Stimulated activated CD8-positive, alpha-beta memory T cell treated with anti-CD3 and anti-CD28 coated beads, Interleukin-2, amount 100 ng/mL, for 1 hour (primary cell): ENCODE data around the gene SEMA3E.
"Not testable (repeated sequence)": the region's sequence is repeated elsewhere in the genome, so short reads cannot be mapped to it uniquely, and the experiment has no call there.

Experiments used
- DNase-seq, 2 donors: peaks; one replicate each; pipeline ENCODE4 v3.0.0-alpha.2; 2020; ENCODE audit warnings: low read depth in 2 of 2

Gene SEMA3E

DNA sequence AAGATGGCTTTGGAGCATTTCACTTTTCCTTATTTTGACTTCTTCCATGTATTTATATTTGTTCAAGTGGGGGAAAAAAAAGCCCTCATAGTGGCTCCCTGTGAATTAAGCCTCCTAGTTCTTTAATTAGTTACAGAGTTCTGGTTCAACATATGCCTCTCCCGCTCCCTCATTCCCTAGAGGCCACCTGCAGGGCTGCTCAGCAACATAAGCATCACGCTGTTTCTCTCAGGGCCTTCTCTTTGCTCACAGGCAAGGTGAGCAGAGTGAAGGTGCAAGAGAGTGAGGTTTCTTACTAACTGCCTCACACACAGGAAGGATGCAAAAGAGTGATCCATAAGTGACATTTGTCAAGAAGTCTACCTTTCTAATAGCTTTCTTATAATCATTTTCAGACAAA, 196.7 kb downstream of the SEMA3E start:
- no peak for DNase-seq

DNA sequence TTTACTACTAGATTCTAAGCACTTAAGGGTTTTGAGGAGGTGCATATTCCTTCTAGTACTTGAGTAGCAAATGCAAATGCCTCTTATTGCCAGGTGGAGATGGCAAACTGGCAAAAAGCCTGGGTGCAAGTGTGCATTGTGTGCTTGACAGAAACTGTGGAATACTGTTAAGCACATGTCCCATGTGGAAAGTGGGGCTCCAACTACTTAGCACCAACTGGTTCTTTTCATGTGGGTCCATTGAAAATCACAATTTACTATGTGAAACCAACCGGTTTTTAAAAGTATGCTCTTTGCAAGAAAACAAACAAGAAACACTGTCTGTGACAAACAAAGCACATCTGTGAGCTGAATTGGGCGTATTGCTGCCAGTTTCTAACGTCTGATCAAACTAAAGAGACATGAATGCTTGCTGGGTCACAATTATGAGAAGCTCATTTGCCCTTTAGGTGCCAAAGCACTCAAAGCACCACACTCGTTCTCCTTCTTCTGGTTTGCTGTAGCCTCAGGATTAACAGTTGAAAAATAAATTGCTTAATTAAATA, 197.4 kb downstream of the SEMA3E start:
- DNase-seq = no peak

DNA sequence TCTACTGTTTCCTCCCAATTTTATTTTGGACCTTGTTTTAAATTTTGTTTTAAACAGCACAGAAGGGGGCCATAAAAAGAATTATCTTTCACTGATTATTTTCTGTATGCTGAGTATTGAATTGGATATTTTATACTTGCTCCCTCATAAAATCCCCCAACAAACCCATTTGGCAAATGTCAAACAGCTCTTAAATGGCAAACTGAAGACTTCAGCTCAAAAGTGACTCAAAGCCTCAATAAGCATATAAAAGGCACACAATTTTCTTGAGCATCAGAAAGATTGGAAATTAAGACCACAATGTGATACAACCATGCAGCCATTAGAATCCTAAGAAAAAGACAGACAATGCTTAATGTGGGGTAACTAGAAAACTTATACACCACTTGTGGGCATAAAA, 199.2 kb downstream of the SEMA3E start:
- DNase-seq = no peak

DNA sequence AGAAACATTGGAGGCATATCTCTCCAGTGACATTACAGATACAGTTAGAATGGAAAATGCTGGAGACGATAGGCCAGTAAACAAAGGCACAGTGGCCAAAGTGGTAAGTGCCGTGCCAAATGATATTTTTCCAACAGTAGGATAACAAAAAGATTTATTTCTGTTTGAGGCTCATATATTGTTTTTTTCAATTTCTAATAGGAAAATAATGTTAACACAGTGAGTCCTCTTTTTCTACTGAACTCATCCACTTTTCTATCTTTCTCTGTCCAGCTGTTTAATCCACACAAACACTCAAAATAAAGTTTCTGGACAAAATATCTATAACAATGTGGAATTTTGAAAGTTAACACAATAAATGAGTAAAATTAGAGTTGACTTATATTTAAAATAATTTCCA, 201.3 kb downstream of the SEMA3E start:
- no peak for DNase-seq

DNA sequence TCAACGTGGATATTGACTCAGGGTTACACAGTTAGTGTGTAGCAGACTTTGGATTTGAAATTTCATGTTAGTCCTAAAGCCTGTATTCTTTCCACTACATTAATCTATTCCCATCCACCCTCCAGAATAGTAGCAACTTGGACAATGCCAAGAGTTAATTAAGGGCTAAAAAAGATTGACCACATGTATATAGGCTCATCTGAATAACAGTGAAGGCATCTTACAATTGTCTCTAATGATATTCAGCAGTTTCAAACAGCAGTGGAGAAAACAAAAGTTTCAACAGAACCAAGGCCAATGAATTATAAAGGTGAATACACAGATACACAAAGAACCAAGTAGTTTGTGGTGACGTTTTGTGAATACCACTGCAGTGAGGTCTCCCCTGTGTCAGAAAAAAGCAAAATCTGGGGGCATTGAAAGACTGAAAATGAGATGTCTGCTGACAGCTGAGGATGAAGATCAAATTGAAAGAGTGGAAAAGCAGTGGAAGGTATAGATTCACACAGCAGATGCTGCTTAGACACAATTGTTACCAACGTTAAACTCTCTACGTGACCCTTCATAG, 202.8 kb downstream of the SEMA3E start:
- DNase-seq = no peak

DNA sequence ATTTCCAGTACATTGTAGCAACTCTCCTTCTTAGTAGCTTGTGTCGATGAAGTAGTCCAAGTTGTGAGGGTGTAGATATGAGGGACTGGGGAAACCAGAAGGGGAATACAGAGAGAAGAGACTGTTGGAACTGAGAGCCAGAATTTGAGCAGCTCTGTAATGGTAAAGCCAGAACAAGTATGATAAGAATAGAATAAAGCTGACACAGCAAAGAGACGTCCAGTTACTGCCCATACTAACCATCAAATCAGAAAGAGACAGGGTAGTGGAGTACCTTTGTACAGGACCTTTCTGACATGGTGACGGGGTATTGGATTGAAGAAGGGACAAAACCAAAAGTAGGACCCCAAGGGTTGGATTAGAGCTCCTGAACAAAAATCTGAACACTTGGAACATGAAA, 206.0 kb downstream of the SEMA3E start:
- no peak for DNase-seq

DNA sequence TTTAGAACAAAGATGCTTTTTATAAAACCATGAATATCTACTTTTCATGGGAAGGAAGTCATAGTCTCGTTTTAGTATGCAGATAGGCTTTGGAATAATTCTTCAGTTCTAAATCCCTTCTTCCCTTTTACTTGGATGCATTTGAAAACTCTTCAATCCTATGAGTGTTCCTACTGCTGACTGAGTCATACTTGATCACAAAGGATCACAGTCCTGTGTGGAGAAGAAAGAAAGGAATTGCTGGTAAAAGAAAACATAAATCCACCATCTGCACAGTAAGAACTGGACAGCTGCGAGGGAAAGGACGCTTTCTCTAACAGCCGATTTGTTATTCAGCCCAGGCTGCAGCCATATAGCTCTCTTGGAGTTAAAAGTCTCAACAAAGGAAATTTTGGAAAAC, 209.9 kb downstream of the SEMA3E start:
- DNase-seq = no peak

DNA sequence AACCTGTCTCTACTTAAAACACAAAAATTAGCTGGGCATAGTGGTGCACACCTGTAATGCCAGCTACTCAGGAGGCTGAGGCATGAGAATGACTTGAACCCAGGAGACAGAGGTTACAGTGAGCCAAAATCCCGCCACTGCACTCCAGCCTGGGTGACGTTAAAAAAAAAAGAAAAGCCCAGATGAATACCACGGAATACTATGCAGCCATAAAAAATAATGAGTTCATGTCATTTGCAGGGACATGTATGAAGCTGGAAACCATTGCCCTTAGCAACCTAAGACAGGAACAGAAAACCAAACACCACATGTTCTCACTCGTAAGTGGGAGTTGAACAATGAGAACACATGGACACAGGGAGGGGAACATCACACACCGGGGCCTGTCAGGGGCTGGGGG, 218.7 kb downstream of the SEMA3E start:
- not testable (repeated sequence) for DNase-seq

DNA sequence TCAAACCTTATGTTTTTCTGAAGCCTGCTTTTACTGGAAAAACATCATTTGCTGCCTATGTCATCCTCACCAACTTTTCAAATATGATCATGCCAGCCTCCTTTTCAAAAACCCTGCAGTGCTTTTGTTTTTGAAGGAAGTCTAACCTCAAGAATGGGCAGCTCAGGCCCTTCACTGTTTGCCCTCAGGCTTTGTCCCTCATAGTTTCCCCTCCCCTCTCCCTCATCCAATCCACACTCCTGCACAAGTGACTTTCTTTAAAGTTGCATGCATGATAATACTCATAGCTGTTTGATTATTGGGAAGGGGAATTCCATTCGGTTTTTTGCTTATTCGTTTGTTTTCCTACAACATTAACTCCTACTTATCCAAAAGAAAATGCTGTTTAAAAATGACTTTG, 219.4 kb downstream of the SEMA3E start:
- DNase-seq = no peak

DNA sequence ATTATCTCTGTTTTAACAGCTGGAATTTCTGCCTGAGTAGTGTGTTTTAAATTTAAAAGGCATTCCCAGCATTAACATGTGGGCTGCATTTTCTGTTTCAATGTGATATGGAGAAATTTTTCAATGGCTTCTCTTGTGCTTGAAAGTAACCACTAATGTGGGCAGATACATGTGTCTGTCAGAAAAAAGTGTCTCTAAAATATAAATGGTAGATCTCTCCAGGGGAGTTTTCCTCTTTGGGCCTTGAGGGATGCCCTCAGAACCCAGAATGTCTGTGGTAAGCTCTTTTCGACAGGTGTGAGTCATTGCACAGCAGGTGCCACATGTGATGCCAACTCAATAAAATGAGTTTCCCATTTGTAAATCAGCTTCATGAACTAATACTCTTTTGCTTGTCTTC, 221.1 kb downstream of the SEMA3E start:
- DNase-seq = no peak

DNA sequence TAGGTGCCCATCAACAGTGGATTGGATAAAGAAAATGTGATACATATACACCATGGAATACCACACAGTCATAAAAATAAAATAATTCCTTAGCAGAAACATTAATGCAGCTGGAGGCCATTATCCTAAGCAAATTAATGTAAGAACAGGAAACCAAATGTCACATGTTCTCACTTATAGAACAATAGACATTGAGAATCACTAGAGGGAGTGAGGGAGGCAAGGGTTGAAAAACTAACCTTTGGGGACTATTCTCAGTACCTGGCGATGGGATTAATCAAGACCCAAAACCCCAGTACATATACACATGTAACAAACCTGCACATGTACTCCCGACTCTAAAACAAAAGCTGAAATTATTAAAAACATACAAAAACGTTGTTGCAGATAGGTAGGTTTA, 222.6 kb downstream of the SEMA3E start:
- DNase-seq = no peak

DNA sequence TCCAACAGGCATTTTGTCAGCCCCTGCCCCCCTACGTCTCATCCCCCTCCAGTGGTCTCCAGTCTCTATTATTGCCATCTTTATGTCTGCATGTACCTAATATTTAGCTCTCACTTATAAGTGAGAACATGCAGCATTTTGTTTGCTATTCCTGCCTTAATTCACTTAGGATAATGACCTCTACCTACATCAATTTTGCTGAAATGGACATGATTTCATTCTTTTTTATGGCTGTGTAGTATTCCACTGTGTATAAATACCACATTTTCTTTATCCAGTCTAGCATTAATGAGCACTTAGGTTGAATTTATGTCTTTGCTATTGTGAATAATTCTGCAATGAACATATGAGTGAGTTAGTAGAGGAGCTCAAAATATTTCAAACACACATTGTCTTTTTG, 229.9 kb downstream of the SEMA3E start:
- no peak for DNase-seq

DNA sequence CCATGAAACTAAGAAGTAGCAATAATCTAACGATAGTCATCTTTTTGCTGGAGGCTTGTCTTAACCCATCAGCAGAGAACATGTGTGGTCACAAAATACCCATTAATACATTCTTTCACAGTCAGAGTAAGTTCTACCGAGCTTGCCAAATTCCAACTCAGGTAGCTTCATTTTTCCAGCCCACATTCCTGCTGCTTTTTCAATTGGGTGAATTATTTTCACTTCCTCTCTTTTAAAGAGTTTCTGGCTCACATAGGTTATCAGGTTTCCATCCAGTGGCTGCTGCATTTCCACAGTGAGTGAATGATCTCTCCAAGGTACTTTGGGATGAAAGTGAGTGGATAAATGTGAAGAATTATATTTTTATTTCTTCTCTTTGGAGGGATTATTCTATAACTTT, 233.1 kb downstream of the SEMA3E start:
- DNase-seq = no peak

DNA sequence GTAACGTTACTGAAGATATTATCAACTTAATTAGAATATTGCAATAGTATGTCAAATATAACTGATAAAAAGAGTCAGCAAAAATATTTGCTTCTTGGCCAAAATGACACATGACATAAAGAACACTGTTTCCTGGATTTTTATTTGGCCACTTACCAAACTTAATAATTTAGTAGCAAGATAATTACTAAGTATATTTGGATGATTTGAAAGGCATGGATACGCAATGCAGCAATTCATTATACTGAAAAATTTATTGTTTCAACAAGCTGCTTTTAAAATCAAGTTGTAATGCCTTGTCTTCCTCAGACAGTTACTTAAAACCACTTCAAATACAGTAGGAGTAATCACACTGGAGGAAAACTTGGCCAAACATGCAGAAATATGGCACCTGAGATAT, 234.0 kb downstream of the SEMA3E start:
- no peak for DNase-seq

DNA sequence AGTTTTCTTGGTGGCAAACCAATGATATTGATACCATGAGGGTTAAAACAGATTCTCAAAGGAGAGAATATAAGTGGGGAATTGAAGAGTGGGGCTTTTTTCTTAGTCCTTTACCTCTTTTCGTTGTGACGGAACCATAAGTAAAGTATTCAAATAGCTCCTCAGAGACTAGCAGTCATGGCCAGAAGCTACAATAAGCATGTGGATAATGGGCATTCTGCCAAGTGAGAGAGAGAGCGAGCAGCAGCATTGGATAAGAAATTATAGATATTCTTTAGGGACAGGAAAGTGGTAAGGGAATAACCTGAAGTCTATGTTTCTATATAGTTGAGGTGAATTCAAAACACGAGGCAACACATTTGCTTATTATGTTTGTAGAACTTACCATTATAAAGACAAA, 235.1 kb downstream of the SEMA3E start:
- no peak for DNase-seq

DNA sequence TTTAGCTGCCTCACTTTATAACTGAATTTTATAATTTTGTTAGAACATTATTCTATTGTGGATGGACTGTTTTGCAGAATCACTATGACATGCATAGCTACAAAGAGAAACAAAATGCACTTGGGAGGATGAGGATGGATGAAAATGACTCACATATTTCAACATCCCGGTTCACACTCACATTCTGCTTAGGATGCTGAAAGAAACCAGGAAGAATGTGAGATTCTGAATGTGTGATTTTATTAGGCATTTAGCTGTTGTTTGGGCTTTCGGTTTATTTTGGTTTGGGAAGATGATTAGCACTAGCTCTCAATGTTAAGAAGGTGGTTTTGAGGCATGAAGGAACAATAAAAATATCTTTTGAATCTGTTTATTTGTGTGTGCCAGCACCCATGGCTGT, 235.5 kb downstream of the SEMA3E start:
- no peak for DNase-seq

DNA sequence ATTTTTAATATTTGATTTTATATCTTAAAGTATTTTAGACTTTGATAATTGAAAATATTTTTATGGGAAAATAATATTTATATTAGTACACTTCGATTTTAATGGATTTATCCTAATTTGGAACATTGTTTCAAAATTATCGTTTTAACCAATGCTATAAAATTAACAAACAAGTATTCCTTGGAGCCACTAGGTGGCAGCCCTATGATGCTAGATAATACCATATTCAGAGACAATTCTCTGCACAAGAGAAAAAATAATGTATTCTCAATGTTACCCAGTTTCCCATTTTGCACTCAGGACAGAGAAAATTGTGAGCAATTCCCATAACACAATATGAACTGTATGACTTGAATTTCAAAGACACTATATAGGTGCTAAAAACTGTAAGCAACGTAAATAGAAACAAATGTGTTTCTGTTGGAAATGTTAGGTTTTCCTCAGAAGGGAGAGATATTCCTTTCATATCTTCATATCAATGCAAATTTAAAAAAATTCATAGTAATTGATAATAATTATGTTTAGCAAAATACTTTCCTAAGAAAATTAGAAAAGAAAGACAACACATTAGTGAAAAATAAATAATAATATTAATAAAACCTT, 237.8 kb downstream of the SEMA3E start:
- DNase-seq = no peak

DNA sequence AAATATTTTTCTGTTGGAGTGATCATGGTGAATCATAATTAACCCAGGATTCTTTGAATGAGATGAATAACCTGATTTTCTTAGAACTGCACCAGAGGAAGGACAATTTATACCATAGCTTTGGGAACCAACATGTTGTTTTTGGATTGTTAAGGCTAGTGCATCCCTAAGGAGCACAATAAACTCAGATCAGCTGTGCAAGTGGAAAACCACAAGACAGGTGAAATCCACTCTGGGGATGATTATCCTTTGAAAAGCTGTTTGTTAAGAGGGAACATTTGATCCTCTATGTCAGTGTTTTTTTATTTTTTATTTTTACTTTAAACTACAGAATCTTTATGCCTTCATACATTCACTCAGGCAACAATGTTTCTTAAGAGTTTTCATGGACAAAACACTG, 254.2 kb downstream of the SEMA3E start:
- no peak for DNase-seq

DNA sequence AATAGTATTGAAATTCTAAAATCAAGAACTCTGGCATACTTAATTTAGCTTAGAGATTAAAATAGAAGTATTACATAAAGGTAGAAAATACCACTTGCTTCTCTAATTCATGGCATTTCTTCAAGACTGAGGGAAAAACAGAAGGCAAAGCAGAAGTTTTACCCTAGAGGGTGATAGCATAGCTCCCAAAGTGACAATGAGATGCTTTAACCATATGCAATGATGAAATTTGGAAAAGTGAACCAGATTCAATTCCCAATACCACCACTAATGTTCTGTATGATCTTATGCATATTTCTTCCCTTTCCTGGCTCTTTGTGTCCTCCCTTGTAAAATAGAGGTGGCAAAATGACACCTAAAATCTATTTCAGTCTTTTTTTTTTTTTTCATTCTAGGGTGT, 260.5 kb downstream of the SEMA3E start:
- DNase-seq = no peak

DNA sequence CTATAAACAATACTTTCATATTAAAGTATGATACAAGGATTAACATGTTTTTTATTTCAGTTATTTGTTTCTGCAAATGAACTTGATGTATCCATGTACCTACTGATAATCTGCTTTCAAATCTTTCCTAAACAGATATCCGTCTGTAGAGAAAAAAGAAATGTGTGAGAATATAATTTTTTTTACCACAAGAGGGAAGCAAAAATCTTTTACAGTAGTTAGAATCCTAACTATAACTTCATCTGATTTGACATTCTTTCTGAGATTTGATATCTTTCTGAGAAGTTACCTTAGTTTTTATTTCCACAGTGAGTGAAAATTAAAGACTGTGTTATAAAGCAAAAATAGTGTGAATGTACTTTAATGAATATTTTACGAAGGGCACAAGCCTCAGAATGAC, 282.3 kb downstream of the SEMA3E start:
- DNase-seq = no peak

DNA sequence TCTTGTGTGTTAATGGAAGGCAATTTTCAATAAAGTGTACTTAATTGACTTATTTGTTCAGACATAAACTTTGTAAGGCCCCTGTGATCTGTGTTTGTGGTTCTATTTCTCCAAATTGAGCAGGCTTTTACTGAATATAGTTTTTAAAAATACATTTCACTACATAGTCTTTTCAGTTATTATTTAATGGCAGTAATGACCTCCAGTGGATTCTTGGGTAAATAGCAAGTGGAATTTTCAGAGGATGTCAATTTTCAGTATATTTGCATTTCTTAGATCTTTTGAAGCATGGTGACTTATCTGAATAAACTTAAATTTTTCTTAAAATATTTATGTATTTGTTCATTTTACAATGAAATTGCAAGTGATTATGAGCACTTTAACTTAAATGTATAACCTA, 283.2 kb downstream of the SEMA3E start:
- no peak for DNase-seq

DNA sequence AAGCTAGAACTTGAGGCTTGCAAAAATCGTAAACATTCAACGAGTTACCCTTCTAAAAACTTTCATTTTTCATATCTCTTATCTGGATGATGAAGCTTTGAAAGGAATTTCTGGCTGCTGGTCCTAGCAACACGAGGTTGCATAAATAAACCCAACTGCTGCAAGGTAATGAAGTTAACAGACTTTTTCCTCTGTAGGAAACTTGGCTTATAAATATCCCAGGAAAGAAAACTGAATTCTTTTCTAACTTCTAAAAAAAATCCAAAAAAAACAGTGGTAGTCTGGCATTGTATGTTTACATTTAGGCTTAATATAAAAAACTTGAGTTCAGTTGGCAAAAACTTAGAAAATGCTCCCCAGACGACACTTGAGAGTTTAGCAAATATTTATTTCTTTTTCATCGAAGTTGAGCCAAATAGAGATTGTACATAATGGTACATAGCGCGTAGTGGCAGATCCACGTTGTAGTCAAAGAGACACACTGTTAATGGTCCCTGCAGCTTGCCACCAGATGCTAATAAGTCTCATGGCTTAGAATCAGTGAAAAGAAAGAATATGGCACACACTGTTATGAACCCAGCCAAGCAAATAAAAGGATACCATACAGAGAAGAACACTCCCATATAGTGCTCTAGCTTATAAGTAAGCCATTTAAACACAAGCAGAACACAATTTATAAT, 285.9 kb downstream of the SEMA3E start:
- no peak for DNase-seq

DNA sequence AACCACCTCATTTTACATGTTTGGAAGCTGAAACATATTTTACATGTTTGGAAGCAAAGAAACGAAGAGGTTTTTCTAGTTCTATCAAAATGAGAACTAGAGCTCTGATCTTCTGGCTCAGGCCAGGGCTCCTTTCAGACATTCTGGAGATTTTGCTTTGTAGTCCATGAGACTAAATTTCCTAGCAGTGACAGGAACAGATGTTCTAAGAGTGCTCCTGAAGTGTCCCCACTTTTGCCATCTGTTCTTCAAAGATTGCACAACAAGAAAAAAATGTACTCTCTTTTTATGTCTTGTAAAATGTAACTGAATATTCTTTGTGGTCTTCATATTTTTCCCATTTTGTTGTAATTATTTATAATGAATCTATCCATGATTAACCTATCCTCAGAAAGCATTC, 289.8 kb downstream of the SEMA3E start:
- DNase-seq = no peak
